ENCODE data around the gene WDR54. TPM values are rescaled to one million over a fixed set of nuclear protein-coding genes. Genes with fewer than 3 reads are reported as not detected.

WDR54 gene
- total RNA-seq, 1 experiment from 2014 or later = 54.9 TPM

DNA sequence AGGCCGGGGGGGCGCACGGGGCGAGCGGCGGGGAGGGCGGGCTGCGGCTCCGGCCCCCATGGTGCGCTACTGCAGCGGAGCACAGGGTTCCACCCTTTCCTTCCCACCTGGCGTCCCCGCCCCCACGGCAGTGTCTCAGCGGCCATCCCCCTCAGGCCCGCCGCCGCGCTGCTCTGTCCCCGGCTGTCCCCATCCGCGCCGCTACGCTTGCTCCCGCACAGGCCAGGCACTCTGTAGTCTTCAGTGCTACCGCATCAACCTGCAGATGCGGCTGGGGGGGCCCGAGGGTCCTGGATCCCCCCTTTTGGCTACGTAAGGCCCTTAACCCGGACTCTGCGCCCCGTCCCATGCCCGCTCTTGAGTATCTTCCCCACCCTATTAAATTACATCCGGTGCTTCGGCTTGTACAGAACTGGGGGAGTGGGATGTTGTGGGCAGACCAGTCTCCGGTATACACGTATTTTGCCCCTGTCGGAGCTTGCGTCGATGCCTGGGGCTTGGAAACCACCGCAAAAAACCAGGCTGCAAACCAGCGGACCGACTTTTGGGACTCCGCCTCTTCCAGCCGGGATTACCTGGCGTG, 36.1 kb downstream of the WDR54 start:
- H3K9ac ChIP-seq (ENCODE audit: low read length) = peak overlapping the region; percentile 80
- no TSS peak for BruUV-seq (replicated peaks)
- TF ChIP-seq, protein P1, sequence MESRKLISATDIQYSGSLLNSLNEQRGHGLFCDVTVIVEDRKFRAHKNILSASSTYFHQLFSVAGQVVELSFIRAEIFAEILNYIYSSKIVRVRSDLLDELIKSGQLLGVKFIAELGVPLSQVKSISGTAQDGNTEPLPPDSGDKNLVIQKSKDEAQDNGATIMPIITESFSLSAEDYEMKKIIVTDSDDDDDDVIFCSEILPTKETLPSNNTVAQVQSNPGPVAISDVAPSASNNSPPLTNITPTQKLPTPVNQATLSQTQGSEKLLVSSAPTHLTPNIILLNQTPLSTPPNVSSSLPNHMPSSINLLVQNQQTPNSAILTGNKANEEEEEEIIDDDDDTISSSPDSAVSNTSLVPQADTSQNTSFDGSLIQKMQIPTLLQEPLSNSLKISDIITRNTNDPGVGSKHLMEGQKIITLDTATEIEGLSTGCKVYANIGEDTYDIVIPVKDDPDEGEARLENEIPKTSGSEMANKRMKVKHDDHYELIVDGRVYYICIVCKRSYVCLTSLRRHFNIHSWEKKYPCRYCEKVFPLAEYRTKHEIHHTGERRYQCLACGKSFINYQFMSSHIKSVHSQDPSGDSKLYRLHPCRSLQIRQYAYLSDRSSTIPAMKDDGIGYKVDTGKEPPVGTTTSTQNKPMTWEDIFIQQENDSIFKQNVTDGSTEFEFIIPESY (IDR thresholded peaks at IDR 0.05; ENCODE audit: extremely low read depth, insufficient replicate concordance, low read length) = no peak
- no peak for TF ChIP-seq EZH2 (IDR thresholded peaks at IDR 0.05)
- TF ChIP-seq, protein P2, sequence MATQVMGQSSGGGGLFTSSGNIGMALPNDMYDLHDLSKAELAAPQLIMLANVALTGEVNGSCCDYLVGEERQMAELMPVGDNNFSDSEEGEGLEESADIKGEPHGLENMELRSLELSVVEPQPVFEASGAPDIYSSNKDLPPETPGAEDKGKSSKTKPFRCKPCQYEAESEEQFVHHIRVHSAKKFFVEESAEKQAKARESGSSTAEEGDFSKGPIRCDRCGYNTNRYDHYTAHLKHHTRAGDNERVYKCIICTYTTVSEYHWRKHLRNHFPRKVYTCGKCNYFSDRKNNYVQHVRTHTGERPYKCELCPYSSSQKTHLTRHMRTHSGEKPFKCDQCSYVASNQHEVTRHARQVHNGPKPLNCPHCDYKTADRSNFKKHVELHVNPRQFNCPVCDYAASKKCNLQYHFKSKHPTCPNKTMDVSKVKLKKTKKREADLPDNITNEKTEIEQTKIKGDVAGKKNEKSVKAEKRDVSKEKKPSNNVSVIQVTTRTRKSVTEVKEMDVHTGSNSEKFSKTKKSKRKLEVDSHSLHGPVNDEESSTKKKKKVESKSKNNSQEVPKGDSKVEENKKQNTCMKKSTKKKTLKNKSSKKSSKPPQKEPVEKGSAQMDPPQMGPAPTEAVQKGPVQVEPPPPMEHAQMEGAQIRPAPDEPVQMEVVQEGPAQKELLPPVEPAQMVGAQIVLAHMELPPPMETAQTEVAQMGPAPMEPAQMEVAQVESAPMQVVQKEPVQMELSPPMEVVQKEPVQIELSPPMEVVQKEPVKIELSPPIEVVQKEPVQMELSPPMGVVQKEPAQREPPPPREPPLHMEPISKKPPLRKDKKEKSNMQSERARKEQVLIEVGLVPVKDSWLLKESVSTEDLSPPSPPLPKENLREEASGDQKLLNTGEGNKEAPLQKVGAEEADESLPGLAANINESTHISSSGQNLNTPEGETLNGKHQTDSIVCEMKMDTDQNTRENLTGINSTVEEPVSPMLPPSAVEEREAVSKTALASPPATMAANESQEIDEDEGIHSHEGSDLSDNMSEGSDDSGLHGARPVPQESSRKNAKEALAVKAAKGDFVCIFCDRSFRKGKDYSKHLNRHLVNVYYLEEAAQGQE (IDR thresholded peaks at IDR 0.05; ENCODE audit: low read depth) = no peak
- TF ChIP-seq SRF (IDR thresholded peaks at IDR 0.05; ENCODE audit: low read depth) = no peak
- TF ChIP-seq, protein P3, sequence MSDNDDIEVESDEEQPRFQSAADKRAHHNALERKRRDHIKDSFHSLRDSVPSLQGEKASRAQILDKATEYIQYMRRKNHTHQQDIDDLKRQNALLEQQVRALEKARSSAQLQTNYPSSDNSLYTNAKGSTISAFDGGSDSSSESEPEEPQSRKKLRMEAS (IDR thresholded peaks at IDR 0.05) = no peak
- TF ChIP-seq ZFX (IDR thresholded peaks at IDR 0.05) = peak; percentile 27; the same call in 1 of the 2 replicates
- TF ChIP-seq POLR2A (IDR thresholded peaks at IDR 0.05; ENCODE audit: borderline replicate concordance, extremely low read depth, insufficient read depth, insufficient read length) = peak; percentile 19
- no peak for TF ChIP-seq EZH2phosphoT487 (IDR thresholded peaks at IDR 0.05; ENCODE audit: borderline replicate concordance)
- peak; percentile 38 for TF ChIP-seq POLR2AphosphoS5 (IDR thresholded peaks at IDR 0.05; ENCODE audit: low read depth, low read length)
- TF ChIP-seq, protein P4, sequence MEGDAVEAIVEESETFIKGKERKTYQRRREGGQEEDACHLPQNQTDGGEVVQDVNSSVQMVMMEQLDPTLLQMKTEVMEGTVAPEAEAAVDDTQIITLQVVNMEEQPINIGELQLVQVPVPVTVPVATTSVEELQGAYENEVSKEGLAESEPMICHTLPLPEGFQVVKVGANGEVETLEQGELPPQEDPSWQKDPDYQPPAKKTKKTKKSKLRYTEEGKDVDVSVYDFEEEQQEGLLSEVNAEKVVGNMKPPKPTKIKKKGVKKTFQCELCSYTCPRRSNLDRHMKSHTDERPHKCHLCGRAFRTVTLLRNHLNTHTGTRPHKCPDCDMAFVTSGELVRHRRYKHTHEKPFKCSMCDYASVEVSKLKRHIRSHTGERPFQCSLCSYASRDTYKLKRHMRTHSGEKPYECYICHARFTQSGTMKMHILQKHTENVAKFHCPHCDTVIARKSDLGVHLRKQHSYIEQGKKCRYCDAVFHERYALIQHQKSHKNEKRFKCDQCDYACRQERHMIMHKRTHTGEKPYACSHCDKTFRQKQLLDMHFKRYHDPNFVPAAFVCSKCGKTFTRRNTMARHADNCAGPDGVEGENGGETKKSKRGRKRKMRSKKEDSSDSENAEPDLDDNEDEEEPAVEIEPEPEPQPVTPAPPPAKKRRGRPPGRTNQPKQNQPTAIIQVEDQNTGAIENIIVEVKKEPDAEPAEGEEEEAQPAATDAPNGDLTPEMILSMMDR (IDR thresholded peaks at IDR 0.05 in 2 of 3, conservative IDR thresholded peaks at IDR 0.05 in 1 of 3; ENCODE audit: borderline replicate concordance in 1 of 3, insufficient read depth in 1 of 3, low read depth in 2 of 3, low read length in 2 of 3) = no peak
- no peak for TF ChIP-seq ZNF274 (IDR thresholded peaks at IDR 0.05; ENCODE audit: low read depth, low read length)
- TF ChIP-seq CBX3 (IDR thresholded peaks at IDR 0.05; ENCODE audit: low read depth) = no peak
- TF ChIP-seq CEBPB (IDR thresholded peaks at IDR 0.05; ENCODE audit: low read depth) = no peak
- no peak for TF ChIP-seq EGR1 (IDR thresholded peaks at IDR 0.05; ENCODE audit: low read depth)
- TF ChIP-seq, protein P5, sequence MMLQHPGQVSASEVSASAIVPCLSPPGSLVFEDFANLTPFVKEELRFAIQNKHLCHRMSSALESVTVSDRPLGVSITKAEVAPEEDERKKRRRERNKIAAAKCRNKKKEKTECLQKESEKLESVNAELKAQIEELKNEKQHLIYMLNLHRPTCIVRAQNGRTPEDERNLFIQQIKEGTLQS (IDR thresholded peaks at IDR 0.05) = no peak
- TF ChIP-seq JUND (IDR thresholded peaks at IDR 0.05) = no peak
- TF ChIP-seq SIN3A (IDR thresholded peaks at IDR 0.05; ENCODE audit: low read depth) = no peak
- TF ChIP-seq RAD21 (IDR thresholded peaks at IDR 0.05; ENCODE audit: low read depth) = no peak
- ChIA-PET CTCF (interaction anchor here (0.7 to 1.2 kb wide), 4 partner anchors 14 to 631 kb away, joined by 3 to 6 read pairs (median 3); partner anchors contain the start of genes AUP1 and HTRA2), RAD21 (ENCODE audit: low non-redundant PET in 1 of 2, low total read pairs in 2 of 2, uncharacterized antibody in 2 of 2, unreplicated experiment in 2 of 2) (interaction anchor here in 1 of 2 experiments (0.5 kb wide), 1 partner anchor 14 kb away, joined by 3 read pairs; no protein-coding TSS in a partner anchor), POLR2A (interaction anchor here (0.7 to 2.0 kb wide), 8 partner anchors 11 to 50 kb away, joined by 3 to 21 read pairs (median 6); partner anchors contain the start of genes MRPL53, PCGF1 and TTC31)
- no peaks in the 10 kb centered on the region for H4K20me1 ChIP-seq (ENCODE audit: insufficient read depth)
- no peaks in the 10 kb centered on the region for H3K27me3 ChIP-seq (ENCODE audit: insufficient read depth, low read length)
- H3K9me3 ChIP-seq (ENCODE audit: control insufficient read depth in 1 of 2, insufficient read depth in 1 of 2, low read depth in 1 of 2, low read length in 2 of 2) = no peaks in the 10 kb centered on the region
- H3K4me2 ChIP-seq (ENCODE audit: low read length) = peak overlapping the region; percentile 74
- intact Hi-C loops (cut with micrococcal nuclease) = loop anchor here (1.0 to 10.0 kb wide), 2 partner anchors 26 to 1223 kb away; partner anchors contain the start of genes CCT7, PRADC1 and TTC31
- peak overlapping the region; percentile 89 for H3K27ac ChIP-seq (ENCODE audit: low read depth, low read length)
- peaks cover 11% of the 10 kb centered on the region; the same call in 1 of the 2 replicates for H3K79me2 ChIP-seq (ENCODE audit: insufficient read depth, low read length)
- ATAC-seq (peak; percentile 37), DNase-seq (ENCODE audit: low read depth, low spot score) (no peak)
- H3K4me1 ChIP-seq (ENCODE audit: control insufficient read depth in 1 of 2, insufficient read depth in 2 of 2, low read length in 2 of 2) = peaks cover 12 to 42% of the 10 kb centered on the region in 2 experiments
- H3K4me3 ChIP-seq (replicated peaks in 1 of 2; ENCODE audit: low read depth in 1 of 2, low read length in 2 of 2) = peak overlapping the region; percentile 62 to 66
- no peak overlapping the region for H2AFZ ChIP-seq (ENCODE audit: low read depth, low read length, poor library complexity, severe bottlenecking)
- H3K36me3 ChIP-seq (ENCODE audit: control insufficient read depth in 1 of 2, insufficient read depth in 2 of 2, low read length in 2 of 2) = peaks cover 3 to 12% of the 10 kb centered on the region in 2 experiments; a peak in 2 of 4 replicates
- no peaks in the 10 kb centered on the region for H3K9me2 ChIP-seq (ENCODE audit: insufficient read depth)

All from HCT116 (cell line).